HG03565 (cell line): ENCODE measurements around the gene SPATA24.
"Not testable (repeated sequence)": the region's sequence is repeated elsewhere in the genome, so short reads cannot be mapped to it uniquely, and the experiment has no call there.

Experiments used
- ATAC-seq: cut with Tn5 transposase; IDR thresholded peaks from one replicate; pipeline ENCODE4 v1.9.1; 2021; ENCODE audit warnings: mild to moderate bottlenecking, moderate library complexity; ENCODE audit not compliant: unreplicated experiment

Gene SPATA24

DNA sequence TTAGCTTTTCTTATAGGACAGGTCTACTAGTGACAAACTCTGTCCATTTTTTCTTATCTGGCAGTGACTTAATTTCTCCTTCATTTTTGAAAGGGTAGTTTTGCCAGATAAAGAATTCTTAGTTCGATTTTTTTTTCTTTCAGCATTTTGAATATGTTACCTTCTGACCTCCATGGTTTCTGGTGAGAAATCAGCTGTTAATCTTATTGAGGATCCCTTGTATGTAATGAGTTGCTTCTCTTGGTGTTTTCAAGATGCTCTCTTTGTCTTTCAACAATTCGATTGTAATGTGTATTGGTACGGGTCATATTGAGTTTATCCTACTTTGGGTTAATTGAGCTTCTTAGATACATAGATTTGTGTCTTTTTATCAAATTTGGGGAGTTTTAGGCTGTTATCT, 49.7 kb downstream of the SPATA24 start:
- ATAC-seq, result no peak

GRCh38 chr5:139347863-139348262, 56.0 kb downstream of the SPATA24 start:
- ATAC-seq, result not testable (repeated sequence)
